HG03039 (cell line): Measurements from ENCODE around the gene ARL2.

ENCODE experiments used
- ATAC-seq: cut with Tn5 transposase; IDR thresholded peaks from one replicate; pipeline ENCODE4 v1.9.1; 2021; ENCODE audit warnings: mild to moderate bottlenecking, moderate library complexity; ENCODE audit not compliant: unreplicated experiment

Gene ARL2

DNA sequence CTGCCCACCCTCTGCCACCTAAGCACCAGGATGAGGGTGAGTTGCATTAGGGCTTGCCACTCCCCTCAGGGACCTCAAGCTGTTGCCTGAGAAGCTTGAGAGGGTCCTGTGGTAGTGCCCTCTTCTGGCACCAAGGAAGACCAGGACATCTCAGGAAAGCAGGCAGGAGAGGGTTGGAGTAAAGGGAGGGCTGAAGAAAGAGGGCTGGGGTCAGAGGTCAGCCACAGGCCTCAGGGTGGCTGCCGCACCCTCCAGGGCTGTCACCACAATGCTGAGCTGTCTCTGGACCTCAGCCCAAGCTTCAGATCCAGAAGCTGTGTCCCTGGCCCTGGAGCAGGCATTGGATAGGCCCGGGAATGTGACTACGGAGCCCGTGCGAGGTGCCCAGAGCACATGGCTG is 31.1 kb downstream of the ARL2 start:
- ATAC-seq = no peak

DNA sequence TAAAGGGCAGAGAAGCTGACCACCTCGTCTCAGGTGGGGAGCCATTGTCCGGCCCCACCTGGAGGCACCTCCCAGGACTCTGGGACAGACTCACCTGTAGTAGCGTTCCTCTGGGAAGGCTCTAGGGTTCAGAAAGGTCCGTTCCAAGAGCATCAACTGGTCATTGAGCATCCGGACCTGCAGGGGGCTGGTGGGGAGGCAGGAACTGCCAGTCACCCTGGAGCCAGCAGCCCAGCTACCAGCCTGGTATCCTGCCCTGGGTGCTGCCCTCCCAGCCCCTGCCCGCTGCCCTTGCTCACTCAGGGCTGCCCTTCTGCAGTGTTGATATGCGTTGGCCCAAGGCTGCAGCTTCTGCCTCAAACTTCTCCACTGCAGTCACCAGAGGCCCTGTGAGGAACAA is 31.8 kb downstream of the ARL2 start:
- no peak for ATAC-seq

DNA sequence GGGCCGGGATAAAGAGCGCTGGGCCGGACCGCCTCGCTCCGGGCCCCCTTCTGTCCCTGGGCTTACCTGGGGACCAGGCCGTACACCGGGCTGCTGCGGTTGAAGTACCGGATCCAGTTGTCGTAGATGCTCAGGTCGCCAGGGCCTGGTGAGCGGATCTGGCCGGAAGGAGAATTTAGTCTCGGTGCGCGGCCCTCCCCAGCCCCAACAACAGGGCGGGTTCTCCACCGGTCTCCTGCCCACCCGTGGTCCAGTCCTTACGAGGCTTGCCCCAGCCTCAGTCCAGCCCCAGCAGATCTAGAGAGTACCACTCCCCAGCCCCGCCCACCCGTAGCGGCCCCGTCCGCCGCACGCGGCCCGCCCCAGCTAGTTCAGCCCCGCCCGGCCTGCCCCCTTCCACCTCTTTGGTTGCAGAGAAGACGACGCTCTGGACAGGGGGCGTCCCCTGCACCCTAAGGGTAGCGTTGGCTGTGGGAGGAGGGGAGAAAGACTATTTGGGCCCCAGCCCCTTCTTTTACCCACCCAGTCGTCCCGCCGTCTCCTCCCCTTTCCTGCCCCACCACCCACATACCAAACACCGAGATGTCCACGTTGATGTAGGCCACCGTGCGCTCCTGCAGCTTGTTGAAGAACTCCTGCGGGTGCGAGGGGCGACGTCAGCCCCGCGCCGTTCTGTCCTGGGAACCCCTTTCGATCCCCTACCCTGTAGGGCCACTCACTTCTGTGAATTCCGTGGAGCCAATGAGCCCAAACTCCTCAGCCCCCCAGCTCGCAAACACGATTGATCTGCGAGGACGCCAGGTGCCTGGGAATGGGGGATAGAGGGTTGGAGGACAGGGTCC is 33.8 kb downstream of the ARL2 start:
- ATAC-seq = no peak

DNA sequence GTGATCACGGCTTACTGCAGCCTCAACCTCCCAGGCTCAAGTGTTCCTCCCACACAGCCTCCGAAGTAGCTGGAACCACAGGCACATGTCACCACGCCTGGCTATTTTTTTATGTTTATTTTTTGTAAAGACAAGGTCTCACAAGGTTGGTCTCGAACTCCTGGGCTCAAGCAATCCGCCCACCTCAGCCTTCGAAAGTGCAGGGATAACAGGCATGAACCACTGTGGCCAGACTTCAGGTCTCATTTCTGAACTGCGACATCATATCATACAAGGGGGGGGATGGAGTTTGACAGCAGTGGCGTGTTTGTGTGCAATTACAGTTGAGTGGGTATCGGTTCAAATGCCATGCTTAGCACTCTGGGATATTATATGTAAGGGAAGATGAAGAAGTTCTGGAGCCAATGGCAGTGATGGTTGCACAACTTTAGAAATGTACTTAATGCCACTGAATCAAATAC is 37.5 kb downstream of the ARL2 start:
- ATAC-seq = no peak

DNA sequence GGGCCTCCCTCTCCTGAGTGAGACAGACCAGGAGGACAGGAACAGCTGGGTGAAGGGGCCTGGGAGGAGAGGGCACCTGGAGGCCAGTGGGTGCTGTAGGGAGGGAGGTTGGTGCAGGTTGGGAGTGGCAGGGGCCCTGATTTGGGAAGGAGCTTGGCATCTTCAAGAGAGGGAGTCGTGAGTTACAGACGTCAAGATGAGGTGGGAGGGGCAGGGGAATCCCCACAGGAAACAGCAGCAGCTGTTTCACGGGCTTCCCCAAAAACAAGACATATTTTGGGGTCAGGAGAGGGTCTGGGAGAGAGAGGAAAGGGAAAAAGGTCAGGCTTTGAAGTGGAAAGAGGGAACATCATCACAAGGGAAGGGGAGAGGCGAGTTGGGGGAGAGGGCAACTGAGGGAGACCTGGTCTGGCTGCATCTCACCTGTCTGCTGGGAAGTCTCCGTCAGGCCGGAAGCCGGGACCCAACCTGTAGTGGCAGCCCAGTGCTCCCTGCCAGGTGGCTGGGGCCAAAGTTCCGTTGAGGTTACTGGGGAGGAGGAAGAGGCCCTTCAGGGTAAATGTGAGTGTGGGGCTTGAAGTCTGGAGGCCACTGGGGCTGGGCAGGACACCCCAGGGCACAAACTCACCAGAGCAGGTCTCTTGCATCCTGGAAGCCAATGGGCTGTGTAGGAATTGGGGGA is 40.0 kb downstream of the ARL2 start:
- ATAC-seq = no peak

DNA sequence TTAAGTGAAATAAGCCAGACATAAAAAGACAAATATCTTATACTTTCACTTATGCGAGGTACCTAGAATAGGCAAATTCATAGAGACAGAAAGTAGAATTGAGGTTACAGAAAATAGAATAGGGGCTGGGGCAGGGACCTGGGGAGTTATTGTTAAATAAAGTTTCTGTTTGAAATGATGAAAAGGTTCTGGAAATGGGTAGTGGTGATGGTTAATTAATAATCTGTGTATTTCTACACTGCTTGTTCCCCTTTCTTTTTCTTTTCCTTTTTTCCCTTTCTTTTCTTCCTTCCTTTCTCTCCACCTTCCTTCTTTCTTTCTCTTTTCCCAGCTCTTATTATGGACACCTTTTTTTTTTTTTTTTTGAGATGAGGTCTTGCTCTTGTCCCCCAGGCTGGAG is 41.6 kb downstream of the ARL2 start:
- no peak for ATAC-seq

DNA sequence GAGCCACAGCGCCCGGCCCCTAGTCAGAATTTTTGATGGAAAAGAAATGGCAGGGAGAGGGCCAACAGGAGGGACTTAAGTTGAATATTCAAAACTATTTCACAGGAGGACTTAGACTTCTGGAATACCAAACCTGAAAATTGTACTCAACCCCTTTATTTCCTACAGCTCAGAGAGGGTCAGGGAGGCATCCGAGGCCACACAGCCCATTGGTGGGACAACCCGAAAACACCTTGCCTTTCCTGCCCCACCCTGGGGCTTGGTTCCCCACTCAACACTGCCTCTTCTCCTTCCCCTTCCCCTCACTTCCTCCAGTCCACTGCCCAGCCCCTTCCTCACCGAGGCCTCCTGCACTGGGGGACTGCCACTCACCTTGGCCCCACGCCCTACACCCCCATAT is 43.0 kb downstream of the ARL2 start:
- no peak for ATAC-seq

DNA sequence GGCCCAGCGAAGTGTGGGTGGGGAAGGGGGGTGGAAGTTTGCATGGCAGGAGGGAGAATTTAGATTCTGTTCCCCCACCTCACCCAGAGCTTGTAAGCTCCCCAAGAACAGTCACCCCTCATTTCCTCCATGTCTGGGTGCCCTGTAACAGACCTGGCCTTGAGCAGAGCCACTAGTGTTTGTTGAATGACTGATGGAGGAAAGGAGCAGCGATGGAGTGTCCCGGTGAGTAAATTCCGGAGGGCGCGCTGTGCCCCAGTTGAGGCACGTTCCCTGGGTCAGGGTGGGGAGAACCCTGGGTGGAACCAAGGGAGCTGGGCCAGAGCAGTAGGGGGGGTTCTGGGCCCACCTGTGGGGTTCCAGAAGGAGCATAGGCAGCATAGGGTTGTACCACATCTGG is 43.6 kb downstream of the ARL2 start:
- ATAC-seq = no peak

DNA sequence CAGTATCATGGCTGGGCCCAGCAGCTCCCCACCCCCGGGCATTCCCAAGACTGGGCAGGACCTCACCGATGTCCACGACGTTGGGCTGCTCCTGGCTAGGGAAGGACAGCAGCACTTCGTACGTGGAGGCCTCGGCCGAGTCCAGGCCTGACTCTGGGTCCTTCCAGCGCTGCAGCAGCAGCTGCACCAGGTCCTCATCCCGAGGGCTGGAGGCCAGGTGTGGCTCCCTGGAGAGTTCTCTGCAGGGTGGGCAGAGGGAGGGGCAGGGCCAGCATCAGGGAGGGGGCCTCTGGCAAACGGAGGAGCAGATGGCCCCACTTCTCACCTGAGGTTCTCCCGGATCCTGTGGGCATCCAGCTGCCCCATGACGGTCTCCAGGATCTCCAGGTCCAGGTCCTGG is 44.1 kb downstream of the ARL2 start:
- no peak for ATAC-seq

DNA sequence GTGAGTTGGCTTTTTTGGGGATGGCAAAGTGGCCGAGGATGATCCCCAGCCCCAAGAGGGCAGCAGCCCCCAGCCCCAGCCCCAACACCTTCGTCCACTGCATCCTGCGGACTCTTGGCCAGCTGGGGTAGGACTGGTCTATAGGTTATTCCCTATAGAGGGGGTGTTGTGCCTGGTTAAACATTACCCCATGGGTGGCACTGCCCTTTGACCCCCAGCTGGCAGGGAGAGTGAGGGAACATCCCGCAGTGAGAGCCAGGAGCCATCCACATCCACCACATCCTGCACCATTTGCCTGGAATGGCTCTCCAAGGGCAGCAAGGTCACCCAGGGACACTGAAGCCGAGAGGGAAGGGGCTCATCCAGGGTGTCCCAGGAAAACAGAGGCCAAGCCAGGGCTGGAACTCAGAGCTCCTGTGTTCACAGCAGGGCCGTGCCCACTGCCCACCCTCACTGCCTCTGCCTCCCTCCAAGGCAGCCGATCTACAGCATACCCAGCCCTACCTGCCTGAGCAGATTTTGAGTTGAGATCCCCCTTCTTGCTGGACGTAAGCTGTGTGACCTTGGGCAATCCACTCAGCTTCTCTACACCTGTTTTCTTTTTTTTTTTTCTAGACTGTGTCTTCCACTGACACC is 44.6 kb downstream of the ARL2 start, which contains the start of gene NAALADL1:
Gene NAALADL1 (minus strand): TSS at position 135 of the 636 bp plus-strand sequence. CDS start 32 bp downstream, at position 103.
- no peak for ATAC-seq

DNA sequence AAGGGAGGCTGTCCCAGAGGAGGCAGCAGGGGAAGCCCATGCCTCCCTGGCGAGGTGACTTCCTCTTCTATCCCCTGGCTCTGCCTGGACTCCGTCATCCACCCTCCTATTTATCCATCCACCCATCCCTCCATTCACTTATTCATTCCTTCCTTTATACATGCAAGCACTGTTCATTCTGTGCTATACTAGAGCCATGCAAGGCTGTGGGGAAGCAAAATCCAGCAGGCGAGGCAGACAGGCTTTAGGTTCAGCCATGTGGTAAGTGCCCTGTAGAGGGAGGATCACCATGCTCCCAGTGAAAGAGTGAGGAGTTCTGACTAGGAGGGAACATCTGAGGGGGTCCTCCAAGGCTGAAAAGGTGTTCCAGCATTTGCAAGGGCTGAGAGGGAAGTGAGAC is 45.6 kb downstream of the ARL2 start:
- no peak for ATAC-seq

DNA sequence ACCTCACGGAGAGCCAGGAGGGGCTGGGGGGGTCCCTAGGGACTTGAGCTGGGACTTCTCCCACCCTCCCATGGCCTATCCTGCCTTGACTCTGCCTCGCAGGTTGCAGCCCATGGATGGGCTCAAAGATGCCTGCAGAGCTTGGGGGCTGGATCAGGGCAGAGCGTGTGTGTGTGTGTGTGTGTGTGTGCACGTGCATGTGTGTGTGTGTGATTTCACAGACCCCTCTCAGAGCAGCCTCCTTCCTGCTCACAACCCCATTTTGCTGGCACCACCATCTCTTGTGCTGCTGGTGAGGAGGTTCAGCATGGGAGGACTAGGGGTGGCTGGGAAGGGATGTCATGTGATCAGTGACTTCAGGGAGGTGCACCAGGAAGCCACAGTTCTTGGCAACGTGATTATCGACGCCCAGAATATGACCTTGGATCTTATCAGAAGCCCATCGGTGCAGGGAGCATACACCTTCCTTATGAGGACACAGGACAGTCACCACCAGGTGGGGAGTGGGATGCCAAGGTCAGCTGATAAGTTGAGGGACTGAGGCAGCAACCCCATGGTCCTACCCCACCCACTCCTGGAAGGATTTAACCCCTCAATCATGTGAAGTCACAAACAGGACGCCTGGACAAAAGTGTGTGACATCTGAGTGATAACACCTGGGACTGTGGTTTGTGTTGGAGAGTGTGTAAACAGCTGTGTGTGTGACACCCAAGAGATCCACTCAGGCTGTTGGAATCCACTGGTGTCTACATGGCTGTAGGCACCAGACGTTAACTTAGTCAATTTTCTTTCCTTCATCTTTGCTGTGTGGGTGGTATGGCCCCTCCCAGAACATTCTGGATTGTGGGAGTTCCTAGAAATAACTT is 46.2 kb downstream of the ARL2 start:
- ATAC-seq = no peak

DNA sequence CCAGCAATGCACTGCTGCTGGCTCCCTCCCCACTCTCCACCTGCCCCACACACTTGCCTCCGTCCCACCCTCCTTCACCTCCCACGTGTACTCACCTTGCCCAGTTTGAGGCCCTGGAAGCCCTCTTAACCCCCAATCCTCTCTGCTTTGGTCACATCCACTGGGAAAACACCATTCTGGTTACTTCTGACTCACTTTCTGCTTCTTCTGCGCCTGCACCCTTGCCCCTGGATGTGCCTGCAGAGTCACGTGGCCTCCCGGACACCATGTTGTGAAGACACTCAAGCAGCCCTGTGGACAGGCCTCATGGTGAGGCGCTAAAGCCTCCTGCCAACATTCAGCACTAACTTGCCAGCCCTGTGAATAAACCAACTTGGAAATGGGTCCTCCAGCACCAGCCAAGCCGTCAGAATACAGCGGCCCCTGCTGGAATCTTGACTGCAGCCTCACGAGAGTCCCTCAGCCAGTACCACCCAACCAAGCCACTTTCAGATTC is 47.0 kb downstream of the ARL2 start:
- ATAC-seq = no peak

DNA sequence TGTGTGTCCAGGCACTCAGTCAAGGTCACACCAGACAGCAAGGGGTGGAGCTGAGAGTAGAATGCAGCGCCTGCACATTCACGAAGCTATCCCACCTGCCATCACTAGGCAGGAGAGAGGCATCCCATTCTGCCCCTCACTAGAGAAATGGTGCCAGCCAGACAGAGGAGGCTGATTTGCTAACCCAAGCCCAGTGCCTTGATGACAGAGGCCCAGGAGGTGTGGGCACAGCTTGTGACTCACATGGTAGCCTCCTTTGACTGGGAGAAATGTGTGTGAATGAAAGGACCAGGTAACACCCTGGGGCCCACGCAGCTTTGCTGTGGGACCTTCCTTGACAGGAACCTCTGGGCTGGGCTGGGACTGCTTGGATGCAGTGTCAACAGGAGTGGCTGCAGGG is 49.6 kb downstream of the ARL2 start:
- ATAC-seq = no peak

DNA sequence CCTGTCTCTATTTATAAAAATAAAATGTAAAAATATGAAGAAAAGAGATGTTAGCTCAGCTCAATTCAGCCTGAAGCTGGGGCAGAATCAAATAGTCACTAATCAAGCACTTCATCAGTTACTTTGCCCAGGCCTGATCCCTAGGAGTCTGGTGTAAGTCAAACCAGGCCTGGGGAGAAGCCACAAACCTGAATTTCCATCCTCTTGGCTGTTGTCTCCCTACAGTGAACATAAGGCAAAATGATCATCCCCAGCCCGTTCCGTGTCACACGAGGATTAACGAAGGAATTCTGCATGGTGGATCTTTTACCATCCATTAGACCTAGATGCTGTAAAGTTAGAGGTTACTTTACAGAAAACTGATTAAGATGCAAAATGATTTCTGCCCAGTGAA is 50.9 kb downstream of the ARL2 start:
- no peak for ATAC-seq

DNA sequence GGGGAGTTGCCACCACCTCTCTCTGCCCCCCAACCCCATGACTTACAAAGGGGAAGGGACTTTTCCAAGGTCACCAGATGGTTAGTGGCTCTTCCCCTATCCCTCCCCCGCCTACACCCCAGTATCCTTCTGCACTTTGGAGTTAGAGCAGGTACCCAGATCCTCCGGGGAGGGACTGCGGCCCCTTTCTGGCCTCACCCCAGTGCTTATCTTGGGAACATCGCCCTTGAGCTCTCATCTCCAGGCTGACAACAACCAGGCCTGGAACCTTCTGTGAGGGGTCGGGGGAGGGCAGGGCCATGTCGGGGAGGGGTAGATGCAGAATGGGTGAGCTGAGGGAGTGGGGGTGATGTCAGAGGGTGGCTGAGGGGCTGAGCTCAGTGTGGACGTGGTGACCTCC is 51.9 kb downstream of the ARL2 start:
- ATAC-seq = no peak

DNA sequence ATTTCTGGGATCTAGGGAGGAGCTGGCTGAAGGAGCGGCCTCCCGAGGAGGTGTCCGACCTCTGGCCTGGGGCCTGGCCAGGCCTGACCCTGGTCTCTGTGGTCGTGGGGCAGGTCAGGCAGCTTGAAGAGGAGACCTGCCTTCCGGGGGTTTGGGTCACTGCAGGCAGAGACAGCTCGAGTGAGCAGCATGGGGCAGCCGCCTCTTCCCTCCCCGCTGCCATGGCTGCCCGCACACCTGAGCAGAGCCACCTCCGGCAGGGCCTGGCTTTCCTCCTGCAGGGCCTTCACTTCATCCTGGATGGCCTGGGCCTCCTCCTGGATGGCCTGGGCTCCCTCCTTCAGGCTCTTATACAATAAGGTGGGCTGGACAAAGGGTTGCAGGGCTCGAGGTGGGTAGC is 52.4 kb downstream of the ARL2 start:
- ATAC-seq = no peak

DNA sequence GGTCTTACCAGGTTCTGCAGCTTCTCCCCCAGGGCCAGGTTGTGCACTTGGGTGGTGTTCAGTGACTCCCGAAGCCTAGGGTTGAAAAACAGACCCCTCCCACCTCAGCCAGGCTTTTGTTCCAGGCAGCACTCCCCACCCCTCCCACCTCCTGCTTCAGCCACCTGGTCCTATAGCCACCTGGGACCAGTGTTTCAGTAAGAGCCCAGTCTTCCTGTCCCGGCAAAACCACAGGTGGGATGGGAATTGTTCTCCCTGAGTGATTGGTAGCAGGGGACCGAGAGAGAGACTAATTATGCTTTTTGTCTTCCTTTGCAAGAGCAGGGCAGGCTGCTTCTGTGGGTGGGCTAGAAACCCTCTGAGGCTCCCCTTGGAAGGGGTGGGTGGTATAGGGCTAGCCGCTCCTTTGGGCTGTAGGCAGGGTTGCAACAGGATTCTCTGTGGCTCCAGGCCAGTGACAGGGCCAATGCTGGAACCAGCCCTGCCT is 52.9 kb downstream of the ARL2 start:
- no peak for ATAC-seq

DNA sequence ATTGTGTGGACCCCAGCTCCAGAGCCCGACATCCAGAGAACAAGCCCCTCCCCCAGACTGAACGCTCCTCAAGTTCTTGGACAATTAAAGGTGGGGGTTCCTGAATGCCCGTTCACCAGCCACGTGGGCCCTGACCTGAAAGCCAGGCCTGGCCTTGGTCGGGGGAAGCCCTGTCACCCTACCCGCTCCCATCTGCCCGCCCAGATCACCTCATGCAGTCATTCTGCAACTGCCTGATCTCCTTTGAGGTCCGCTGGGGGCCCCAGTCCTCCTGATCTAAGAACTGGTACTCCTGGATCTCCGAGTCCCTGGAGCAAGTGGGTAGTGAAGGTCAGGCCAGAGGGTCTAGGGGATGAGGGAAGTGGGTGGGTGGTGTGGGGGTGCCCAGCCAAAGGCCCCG is 53.5 kb downstream of the ARL2 start:
- no peak for ATAC-seq

DNA sequence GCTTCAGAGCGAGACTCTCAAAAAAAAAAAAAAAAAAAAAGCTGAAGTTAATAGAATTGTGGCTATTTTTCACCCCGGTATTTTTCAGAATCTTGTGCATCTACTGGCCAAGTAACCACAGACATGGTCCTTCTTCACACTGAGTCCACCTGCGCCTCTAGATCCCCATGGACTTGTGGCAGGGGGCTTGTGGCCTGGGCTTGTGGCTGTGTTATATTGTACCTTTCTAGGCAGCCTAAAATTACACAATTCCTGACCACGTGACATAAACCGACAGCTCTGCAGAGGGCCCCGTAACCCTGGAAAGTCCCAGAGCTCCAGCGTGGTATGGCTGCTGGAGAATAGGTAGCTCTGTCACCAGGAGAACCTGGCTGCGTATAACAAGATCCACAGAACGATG is 55.3 kb downstream of the ARL2 start:
- no peak for ATAC-seq
